Activated CD4-positive, alpha-beta T cell treated with anti-CD3 and anti-CD28 coated beads, Interleukin-2, amount 10 ng/mL, durations not matched to agents 7 days and 5 days (primary cell): ENCODE measurements around the gene TGM5. TPM values are rescaled to one million over a fixed set of nuclear protein-coding genes. Genes with fewer than 3 reads are reported as not detected.

Source experiments
- CTCF ChIA-PET: fragments of 350-600 bp; sonication (Branson Sonifier 250); formaldehyde crosslinking; loops from one replicate; lab custom pipeline; 2021; ENCODE audit warnings: antibody characterized with exemption; lab: Charles Lee
- POLR2A ChIA-PET: fragments of 350-600 bp; sonication (Branson Sonifier 250); formaldehyde crosslinking; loops from one replicate; lab custom pipeline; 2021; ENCODE audit warnings: antibody characterized with exemption; lab: Charles Lee
- DNase-seq: peaks from one replicate; pipeline ENCODE4 v3.0.0-alpha.2; 2020
- H3K27ac Mint-ChIP-seq: one replicate; pipeline ENCODE4 v1.8.0; 2021; ENCODE audit warnings: mild to moderate bottlenecking, moderate library complexity, mixed read lengths
- H3K27me3 Mint-ChIP-seq: one replicate; pipeline ENCODE4 v1.8.0; 2021; ENCODE audit warnings: mixed read lengths
- H3K36me3 Mint-ChIP-seq: one replicate; pipeline ENCODE4 v1.8.0; 2021; ENCODE audit warnings: low read depth, mixed read lengths
- H3K4me1 Mint-ChIP-seq: one replicate; pipeline ENCODE4 v1.8.0; 2021; ENCODE audit warnings: mixed read lengths
- H3K4me3 Mint-ChIP-seq: one replicate; pipeline ENCODE4 v1.8.0; 2021; ENCODE audit warnings: mild to moderate bottlenecking, moderate library complexity, mixed read lengths
- H3K9me3 Mint-ChIP-seq: one replicate; pipeline ENCODE4 v1.8.0; 2021; ENCODE audit warnings: mixed read lengths
- total RNA-seq, 2 experiments: library from RNA; stranded (reverse); gene quantifications; one replicate each; pipeline ENCODE4 v1.2.3, GENCODE V29; 2021

Gene TGM5
- total RNA-seq, 2 experiments from 2014 or later: not detected

DNA sequence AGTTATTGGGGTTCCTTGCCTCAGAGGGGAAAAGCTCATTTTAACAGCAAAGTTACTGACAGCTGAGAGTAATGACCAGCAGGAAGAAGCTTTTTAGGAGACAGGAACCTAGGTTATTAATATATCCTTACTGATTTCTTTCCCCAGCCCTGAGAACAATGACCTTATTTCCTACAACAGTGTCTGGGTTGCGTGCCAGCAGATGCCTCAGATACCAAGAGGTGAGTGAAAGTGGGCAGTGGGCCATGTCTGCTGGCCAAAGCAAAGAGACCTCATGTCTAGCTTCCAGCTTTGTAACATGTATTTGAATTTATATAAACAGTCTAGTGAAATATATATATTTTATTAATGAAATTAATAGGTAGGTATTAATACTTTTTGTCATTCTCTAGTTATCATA is 76.5 kb downstream of the TGM5 start:
- Mint-ChIP-seq H3K27me3 (no peaks in the 10 kb centered on the region), H3K27ac (no peak overlapping the region), H3K4me3 (no peak overlapping the region), H3K4me1 (peaks cover 27% of the 10 kb centered on the region), H3K9me3 (no peaks in the 10 kb centered on the region), H3K36me3 (peaks cover 38% of the 10 kb centered on the region)
- POLR2A ChIA-PET: no interaction called here
- CTCF ChIA-PET: interaction anchor here (1.4 to 1.8 kb wide), 2 partner anchors 63 to 95 kb away, joined by 3 to 5 read pairs; no protein-coding TSS in a partner anchor
- DNase-seq: no peak

- no peaks in the 10 kb centered on the region for H3K27me3 Mint-ChIP-seq
- no peak overlapping the region for H3K27ac Mint-ChIP-seq
- H3K36me3 Mint-ChIP-seq: peaks cover 36% of the 10 kb centered on the region
- H3K4me3 Mint-ChIP-seq: no peak overlapping the region
- ChIA-PET CTCF (no interaction called here), POLR2A (no interaction called here)
- DNase-seq: no peak
- H3K9me3 Mint-ChIP-seq: no peaks in the 10 kb centered on the region
- peaks cover 33% of the 10 kb centered on the region for H3K4me1 Mint-ChIP-seq
Observed at GRCh38 chr15:43189296-43189695, 77.4 kb downstream of the TGM5 start.

DNA sequence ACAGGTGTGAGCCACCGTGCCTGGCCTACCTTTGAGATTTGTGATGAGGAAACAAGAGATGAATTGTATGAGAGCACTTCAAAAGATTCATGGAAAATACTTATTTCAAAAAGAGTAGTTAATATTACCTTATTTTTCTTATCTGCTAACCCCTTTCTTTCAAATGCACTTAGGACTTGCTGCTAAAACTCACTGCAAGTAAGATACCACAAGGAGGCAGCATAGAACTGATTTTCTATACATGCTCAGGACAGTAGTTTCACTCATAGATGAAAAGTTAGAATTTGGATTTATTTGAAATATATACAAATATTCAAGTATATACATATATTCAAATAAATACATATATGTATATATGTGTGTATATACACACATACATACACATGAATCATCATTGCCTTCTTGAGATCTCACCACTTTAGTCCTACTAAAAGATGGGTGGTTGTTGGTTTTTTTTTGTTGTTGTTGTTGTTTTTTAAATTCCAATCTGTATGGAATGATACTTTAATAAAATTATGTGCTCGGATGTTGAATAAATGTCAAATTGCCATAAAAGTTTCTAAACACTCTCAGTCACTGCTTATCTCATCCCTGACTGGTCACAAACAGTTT is 79.1 kb downstream of the TGM5 start:
- ChIA-PET CTCF (no interaction called here), POLR2A (no interaction called here)
- Mint-ChIP-seq H3K27me3 (no peaks in the 10 kb centered on the region), H3K36me3 (peaks cover 39% of the 10 kb centered on the region), H3K4me1 (peaks cover 35% of the 10 kb centered on the region), H3K9me3 (no peaks in the 10 kb centered on the region), H3K4me3 (peak overlapping the region; percentile 96), H3K27ac (peak overlapping the region; percentile 61)
- peak; percentile 36 for DNase-seq

DNA sequence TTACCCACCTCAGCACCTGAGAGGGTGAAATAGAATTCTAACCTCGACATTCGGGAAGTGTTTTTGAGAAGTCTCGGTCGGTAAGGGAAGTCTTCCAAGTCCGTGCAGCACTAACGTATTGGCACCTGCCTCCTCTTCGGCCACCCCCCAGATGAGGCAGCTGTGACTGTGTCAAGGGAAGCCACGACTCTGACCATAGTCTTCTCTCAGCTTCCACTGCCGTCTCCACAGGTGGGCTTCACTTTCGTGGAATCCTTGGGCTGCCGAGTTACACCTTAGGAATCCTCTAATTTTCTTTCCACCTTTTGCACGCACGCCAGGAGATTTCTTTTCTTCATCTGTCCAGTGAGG is 80.8 kb downstream of the TGM5 start:
- peaks cover 35% of the 10 kb centered on the region for H3K4me1 Mint-ChIP-seq
- peaks cover 35% of the 10 kb centered on the region for H3K36me3 Mint-ChIP-seq
- POLR2A ChIA-PET: interaction anchor here (0.5 kb wide), 1 partner anchor 56 kb away, joined by 3 read pairs; no protein-coding TSS in a partner anchor
- no peaks in the 10 kb centered on the region for H3K9me3 Mint-ChIP-seq
- DNase-seq: peak; percentile 17
- peak overlapping the region; percentile 96 for H3K4me3 Mint-ChIP-seq
- peak overlapping the region; percentile 96 for H3K27ac Mint-ChIP-seq
- CTCF ChIA-PET: interaction anchor here (0.6 to 1.1 kb wide), 2 partner anchors 40 to 185 kb away, joined by 3 read pairs; partner anchors contain the start of genes TUBGCP4 and ZSCAN29
- H3K27me3 Mint-ChIP-seq: no peaks in the 10 kb centered on the region

GRCh38 chr15:43185157-43186002 is 81.3 kb downstream of the TGM5 start, which contains the start of gene CCNDBP1:
Gene CCNDBP1 (plus strand): TSS chr15:43185403. CDS start chr15:43185499, 96 bp downstream.
- CTCF ChIA-PET: interaction anchor here (0.6 kb wide), 1 partner anchor 186 kb away, joined by 3 read pairs; the partner anchor contains the start of genes TUBGCP4 and ZSCAN29
- POLR2A ChIA-PET: interaction anchor here (0.5 kb wide), 1 partner anchor 56 kb away, joined by 3 read pairs; no protein-coding TSS in a partner anchor
- Mint-ChIP-seq H3K27ac (peak within 1 kb of the TSS; percentile 96), H3K9me3 (no peaks in the 10 kb centered on the region), H3K36me3 (peaks cover 29% of the 10 kb centered on the region), H3K4me1 (peaks cover 35% of the 10 kb centered on the region), H3K27me3 (no peaks in the 10 kb centered on the region), H3K4me3 (peak within 1 kb of the TSS; percentile 96)
- DNase-seq: peak; percentile 90

DNA sequence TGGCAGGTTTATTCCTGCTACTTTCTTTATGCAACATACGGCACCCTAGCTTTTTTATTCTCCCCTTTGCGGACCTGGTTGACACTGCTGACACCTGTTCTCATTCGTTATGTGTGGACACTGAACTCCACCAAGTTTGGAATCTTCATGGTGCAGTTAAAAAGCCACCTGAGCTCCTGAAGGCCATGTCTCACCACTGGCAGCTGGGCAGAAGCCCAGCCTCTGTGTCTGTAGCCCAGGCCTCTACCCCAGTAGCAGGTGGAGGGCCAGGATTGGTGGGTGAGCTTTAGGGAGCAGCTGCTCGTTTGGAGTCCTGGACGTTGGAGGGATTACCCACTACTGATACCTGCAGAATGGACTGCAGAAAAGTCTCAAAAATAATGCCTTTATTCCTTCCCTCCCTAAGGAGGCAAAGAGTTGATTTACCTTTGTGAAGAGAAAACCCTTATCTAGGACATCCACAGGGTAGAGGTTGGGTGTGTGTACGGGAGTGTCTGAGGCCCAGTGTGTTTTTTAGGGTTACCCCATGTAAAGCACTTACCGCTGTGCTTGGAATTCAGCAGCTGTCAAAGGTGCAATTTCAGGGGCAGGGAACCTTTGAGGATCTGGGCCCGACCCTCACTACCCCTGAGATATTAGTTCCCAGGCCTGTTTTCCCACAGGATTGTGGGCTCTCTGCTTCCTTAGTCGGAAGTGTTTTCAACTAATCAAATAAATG is 82.2 kb downstream of the TGM5 start:
- Mint-ChIP-seq H3K4me3 (peak overlapping the region; percentile 96), H3K27ac (peak overlapping the region; percentile 96), H3K4me1 (peaks cover 33% of the 10 kb centered on the region), H3K27me3 (no peaks in the 10 kb centered on the region), H3K9me3 (no peaks in the 10 kb centered on the region), H3K36me3 (peaks cover 27% of the 10 kb centered on the region)
- DNase-seq: no peak
- ChIA-PET CTCF (interaction anchor here (0.9 kb wide), 1 partner anchor 16 kb away, joined by 3 read pairs; no protein-coding TSS in a partner anchor), POLR2A (no interaction called here)

DNA sequence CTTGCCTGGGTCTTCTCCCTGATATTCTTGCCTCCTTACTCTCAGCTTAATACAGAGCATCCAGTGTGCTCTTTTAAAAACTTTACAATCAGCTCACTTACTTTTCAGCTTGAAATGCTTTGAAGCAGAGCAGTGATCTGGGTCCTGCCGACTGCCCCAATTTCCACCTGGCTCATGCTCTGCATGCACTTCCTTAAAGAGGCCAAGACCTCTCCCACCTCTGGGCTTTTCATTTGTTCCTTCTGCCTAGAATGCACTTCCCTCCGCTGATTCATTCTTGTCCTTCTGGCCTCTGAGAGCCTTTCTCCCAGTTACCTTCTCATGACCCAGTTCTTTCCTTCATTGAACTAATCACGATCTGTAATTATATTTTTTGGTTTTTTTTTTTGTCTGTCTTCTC is 83.5 kb downstream of the TGM5 start:
- Mint-ChIP-seq H3K9me3 (no peaks in the 10 kb centered on the region), H3K4me1 (peaks cover 24% of the 10 kb centered on the region), H3K36me3 (peaks cover 21% of the 10 kb centered on the region), H3K4me3 (no peak overlapping the region), H3K27ac (peak overlapping the region; percentile 10), H3K27me3 (no peaks in the 10 kb centered on the region)
- DNase-seq: no peak
- ChIA-PET CTCF (interaction anchor here (0.6 to 1.4 kb wide), 2 partner anchors 9 to 1020 kb away, joined by 3 to 4 read pairs; no protein-coding TSS in a partner anchor), POLR2A (no interaction called here)

Other genes starting within 250 kb of the TGM5 start
- gene UBR1, start 160.9 kb downstream of the TGM5 start, total RNA-seq: 10 to 100 TPM; 27.8 to 31.8 TPM
- gene TMEM62, start 133.3 kb downstream of the TGM5 start, total RNA-seq: 10 to 100 TPM; 15.3 to 18.5 TPM
- 10 to 100 TPM; 65.8 to 72.5 TPM for gene CCNDBP1, start 81.5 kb downstream of the TGM5 start, total RNA-seq
- gene EPB42, start 45.9 kb downstream of the TGM5 start, total RNA-seq: not detected
- not detected for gene TGM7, start 35.3 kb upstream of the TGM5 start, total RNA-seq
- 10 to 100 TPM; 10.5 to 12.6 TPM for gene LCMT2, start 63.6 kb upstream of the TGM5 start, total RNA-seq
- 10 to 100 TPM; 25.4 to 28.2 TPM for gene ZSCAN29, start 104.1 kb upstream of the TGM5 start, total RNA-seq
- gene TUBGCP4, start 104.2 kb upstream of the TGM5 start, total RNA-seq: 10 to 100 TPM; 35.0 to 38.1 TPM
- 10 to 100 TPM; 22.9 to 27.9 TPM for gene TP53BP1, start 226.2 kb upstream of the TGM5 start, total RNA-seq